HepG2 (cell line): ENCODE measurements around the gene DIP2C.

Source experiments
- MXI1 ChIP-seq: IDR thresholded peaks from 3 replicates; pipeline ENCODE4 v1.6.1; 2012; ENCODE audit warnings: low read depth, low read length, inconsistent platforms, borderline replicate concordance
- SIN3A ChIP-seq: IDR thresholded peaks from 2 replicates; pipeline ENCODE4 v1.6.1; 2011; ENCODE audit warnings: low read depth, mild to moderate bottlenecking, control low read depth, low read length, borderline replicate concordance
- SUZ12 ChIP-seq: fragments of 150-350 bp; IDR thresholded peaks from 2 replicates; pipeline ENCODE4 v1.6.1; 2014; ENCODE audit warnings: low read depth, low read length
- ZNF547 ChIP-seq: sonication (generic); formaldehyde crosslinking; IDR thresholded peaks from 2 replicates; pipeline ENCODE4 v1.5.1; 2020; ENCODE audit warnings: mild to moderate bottlenecking, missing genetic modification reagents
- TF ChIP-seq, protein P1 (sequence below), 2 experiments: sonication (generic) in 1 of 2; formaldehyde crosslinking in 1 of 2; IDR thresholded peaks; 2 replicates each; pipeline versions ENCODE4 v1.5.1 to v1.6.1; 2011 to 2020; ENCODE audit warnings: borderline replicate concordance in 1 of 2, low read depth in 1 of 2, low read length in 1 of 2, mild to moderate bottlenecking in 1 of 2, missing genetic modification reagents in 1 of 2, moderate library complexity in 1 of 2

DNA sequence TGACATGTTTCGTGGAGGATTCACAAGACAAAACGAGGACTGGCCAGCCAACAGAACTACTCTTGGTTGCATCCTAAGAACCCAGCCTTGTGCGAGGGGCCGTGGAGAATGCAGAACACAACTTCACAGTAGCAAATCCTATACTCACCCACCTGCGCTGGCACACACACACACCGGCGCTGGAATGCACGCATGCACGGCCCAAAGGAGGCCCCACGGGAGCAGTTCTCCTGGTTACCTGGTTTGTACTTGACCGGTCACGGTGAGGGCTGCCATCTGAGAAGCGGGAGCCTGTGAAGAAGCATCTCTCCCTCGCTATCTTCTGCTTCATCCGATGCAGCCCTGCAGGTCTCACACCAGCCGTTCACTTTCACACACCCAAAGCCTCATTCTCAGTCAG is 416.4 kb downstream of the DIP2C start:
- TF ChIP-seq, protein P1, sequence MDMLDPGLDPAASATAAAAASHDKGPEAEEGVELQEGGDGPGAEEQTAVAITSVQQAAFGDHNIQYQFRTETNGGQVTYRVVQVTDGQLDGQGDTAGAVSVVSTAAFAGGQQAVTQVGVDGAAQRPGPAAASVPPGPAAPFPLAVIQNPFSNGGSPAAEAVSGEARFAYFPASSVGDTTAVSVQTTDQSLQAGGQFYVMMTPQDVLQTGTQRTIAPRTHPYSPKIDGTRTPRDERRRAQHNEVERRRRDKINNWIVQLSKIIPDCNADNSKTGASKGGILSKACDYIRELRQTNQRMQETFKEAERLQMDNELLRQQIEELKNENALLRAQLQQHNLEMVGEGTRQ (IDR thresholded peaks at IDR 0.05; ENCODE audit: low read depth, low read length): no peak
- TF ChIP-seq, protein P1 (CRISPR knock-in tag; IDR thresholded peaks at IDR 0.05; ENCODE audit: borderline replicate concordance): no peak
- TF ChIP-seq ZNF547 (CRISPR knock-in tag) (no peak), MXI1 (no peak), SUZ12 (no peak), SIN3A (no peak)
